HG02588 (cell line): Measurements from ENCODE around the gene SF3B6.
"Not testable (repeated sequence)": the region's sequence is repeated elsewhere in the genome, so short reads cannot be mapped to it uniquely, and the experiment has no call there.

ENCODE experiments used
- ATAC-seq: cut with Tn5 transposase; IDR thresholded peaks from one replicate; pipeline ENCODE4 v1.9.1; 2021; ENCODE audit warnings: mild to moderate bottlenecking, moderate library complexity; ENCODE audit not compliant: unreplicated experiment

The SF3B6 gene, protein sequence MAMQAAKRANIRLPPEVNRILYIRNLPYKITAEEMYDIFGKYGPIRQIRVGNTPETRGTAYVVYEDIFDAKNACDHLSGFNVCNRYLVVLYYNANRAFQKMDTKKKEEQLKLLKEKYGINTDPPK

DNA sequence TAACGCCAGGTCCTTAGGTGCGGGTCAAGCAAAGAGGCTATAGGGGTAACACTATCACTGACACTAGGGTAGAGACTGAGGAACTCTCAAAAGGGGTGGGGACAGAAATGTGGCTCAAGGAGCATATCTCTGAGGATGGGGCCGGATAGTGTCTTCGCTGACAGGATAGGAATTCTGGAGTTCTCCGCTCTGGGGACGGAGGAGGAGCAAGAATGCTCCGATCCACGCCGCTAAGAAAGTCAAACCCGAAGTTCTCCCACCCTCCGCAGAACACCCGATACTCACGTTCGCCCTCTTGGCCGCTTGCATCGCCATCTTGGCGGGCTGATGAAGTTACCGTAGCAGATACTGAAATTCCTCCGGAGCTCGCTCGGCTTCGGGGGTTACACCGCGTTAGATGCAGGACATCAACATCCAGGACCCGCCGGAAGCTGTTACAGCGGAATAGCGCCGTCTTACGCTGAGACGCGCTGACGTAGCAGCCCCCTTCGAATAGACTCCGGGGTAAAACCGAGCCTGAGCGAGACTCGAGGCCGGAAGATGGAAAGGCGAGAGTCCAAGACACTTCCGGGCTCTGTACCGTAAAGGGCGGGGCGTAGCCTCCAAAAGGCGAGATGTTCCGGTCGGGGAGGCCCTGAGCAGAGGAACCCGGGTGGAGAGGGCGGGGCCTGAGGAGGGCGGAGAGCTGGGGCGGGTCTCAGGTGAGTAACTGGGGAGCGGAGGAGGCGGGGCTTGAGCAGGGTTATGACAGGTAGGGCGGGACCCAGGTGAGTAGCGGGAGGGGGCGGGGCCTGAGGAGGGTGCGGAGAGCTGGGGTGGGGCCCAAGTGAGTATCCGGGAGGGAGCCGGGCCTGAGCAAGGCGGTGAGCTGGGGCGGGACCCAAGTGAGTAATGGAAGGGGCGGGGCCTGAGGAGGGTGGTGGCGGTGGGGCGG lies at the start of gene SF3B6:
Gene SF3B6 (minus strand): TSS at position 412 of the 934 bp plus-strand sequence. CDS start 97 bp downstream, at position 315.
- ATAC-seq = peak; percentile 92

DNA sequence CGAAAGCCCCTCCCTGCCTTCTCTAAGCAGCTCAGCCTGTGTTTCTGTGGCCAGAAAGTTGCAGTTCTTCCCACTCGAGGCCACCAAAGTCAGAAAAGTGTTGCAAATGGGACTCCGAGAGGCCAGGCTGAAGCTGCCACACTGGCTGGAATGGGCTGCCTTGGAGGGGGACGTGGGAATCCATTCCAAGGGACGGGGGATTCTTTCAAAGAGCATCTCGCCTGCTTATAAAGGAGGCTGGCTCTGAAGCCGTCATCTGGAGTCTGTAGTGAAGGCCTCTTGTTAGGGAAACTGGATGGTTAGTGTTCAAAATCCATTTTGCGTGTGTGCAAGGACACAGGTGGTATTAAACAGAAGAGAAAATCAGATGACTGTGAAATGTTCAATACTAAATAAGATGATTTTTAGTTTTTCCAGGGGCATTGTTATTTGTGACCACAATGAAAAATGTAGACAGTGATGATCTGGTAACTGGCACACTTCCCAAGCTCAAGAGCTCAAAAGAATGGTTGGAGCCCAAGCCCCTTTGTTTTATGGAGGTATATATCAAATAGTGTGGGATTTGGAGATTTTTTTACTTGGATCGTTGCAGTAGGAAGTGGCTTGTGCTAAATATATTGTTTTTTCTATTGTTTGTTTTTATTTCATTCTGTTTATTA lies 47.9 kb upstream of the SF3B6 start:
- peak; percentile 15 for ATAC-seq

DNA sequence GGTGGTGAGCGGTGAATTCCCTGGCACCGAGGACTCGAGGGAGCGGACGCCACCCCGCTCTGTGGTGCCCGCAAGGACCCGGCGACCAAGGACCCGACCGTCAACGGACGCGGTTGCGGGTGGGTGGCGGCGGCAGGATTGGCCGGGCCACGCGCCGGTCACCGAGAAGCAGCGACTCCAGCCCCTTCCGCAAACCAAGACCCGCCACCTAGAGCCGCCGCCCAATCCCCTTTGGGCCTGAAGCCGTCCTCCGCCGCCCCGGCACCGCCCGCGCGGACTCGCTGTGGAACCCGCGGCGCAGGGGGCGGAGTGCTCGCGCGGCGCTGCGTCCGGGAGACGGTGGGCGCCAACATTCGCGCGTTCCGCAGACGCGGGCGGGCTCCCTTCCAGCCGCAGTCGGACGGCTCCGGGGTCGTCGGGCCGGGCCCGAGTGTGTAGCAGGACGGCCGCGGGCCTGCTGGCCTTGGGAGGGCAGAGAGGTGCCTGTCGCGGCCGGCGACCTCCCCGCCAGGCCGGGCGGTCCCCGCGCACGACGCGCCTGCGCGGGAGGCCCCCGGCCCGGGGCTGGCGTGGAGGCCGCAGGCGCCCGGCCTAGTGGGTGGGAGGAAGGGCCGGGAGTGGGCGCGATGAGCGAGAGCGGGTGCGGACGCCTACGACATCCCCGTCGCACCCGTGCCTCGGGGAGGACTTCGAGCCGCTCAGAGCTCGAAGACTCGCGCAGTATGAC lies 47.2 kb upstream of the SF3B6 start, which contains the start of the genes FAM228B and PFN4:
Gene FAM228B (plus strand): TSS at position 275 of the 727 bp plus-strand sequence. CDS start 893 bp downstream, outside the sequence.
Gene PFN4 (minus strand): TSS at position 140 of the 727 bp plus-strand sequence. CDS start 799 bp downstream, outside the sequence.
- peak; percentile 86 for ATAC-seq

DNA sequence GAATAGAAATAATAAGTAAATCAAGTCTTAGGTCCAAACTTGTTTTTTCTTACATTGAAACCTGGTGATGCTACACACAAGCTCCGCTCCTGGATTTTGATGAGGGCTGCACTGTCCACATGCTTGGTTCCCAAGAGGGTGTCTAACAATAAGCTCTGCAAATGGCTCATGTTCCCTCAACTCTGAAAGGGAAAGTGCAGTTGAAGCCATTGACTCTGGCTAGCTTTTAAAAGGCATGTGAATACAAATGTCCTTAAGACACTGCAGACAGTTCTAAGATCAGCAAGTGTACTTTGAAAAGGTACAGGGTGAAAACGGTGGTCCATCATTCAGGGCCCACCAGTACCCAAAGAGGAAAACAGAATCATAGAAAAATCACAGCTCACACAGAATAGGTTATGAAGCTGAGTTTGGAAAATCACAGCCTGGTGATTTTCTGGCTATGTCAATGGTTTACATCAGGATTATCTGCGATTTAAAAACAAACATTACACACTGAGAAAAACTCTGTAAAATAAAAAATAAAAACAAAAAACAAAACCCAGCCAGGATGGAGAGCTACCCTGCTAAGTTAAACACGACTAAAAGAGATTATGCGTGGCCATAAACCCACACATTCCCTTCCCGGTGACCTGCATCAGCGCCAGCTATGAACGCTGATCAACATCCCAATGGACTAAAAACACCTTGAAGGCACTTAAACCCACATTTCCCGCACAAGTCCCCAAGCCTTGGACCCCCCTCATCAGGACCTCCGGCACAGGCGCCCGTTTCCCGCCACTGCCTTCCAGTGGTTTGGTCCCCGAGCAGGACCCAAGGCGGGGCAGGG lies 46.5 kb upstream of the SF3B6 start:
- ATAC-seq = no peak

DNA sequence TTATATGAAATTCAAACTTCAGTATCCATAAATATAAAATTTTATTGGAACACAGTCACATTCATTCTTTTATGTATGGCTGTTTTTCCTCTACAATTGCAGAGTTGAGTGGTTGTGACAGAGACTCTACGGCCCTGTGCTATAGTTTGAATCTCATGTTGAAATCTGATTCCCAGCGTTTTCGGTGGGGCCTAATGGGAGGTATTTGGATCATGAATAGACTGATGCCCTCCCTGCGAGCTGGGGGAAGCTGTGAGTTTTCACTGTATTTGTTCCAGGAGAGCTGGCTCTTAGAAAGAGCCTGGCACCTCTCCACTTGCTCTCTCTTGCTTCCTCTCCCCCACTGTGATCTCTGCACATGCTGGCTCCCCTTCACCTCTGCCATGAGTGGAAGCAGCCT lies 45.3 kb upstream of the SF3B6 start:
- ATAC-seq = no peak

DNA sequence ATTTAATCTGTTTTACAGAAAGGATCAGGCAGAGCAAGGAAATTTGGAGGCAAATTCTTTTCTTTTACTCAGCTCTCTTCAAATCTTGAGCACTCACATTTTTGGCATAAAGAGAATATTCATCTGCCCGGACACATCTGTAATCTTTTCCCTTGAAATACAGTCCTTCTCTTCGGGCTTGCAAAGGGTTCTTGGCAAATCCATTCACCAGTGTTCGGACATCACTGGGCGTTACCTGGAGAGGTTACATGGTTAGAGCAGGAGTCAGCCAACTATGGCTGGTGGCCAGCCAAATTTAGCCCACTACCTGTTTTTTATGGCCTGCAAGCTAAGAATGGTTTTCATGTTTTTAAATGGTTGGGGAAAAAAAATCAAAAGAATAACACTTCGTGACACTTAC lies 44.9 kb upstream of the SF3B6 start:
- no peak for ATAC-seq

DNA sequence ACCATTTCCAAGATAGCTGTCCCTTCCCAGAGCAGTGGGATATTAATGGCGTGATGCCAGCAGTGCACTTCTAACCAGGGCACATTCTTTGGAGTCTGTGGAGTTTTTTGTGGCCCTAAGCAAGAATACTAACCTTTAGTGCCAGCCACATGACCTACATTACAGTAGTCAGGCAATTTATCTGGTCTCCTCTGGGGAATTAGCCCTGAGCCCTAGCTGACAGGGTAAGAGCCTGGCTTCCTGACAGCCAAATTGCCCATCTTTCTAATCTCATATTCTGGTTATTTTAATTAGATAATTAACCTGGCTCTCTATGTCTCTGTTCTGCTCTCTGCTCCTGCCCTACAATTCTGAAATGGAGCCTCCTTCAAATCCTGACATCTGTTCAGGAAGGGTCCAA lies 41.8 kb upstream of the SF3B6 start:
- no peak for ATAC-seq

DNA sequence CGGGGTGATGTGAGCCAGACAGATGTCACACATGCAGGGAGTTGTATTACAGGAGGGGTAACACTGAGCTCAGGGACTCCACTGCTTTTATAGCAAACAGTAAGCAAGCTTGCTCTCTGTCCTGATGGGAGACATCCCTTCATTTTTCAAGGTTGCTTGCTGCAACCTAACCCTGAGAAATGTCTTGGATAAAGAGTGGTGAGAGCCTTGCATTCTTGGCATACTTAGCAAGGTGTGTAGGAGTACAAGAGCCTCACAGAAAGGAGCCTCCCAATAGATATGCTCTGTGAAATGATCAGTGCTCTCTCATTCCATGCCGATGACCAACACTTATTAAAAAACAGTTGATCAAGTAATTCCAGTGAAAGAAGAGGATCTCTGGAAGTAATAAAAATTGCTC lies 38.9 kb upstream of the SF3B6 start:
- ATAC-seq = no peak

DNA sequence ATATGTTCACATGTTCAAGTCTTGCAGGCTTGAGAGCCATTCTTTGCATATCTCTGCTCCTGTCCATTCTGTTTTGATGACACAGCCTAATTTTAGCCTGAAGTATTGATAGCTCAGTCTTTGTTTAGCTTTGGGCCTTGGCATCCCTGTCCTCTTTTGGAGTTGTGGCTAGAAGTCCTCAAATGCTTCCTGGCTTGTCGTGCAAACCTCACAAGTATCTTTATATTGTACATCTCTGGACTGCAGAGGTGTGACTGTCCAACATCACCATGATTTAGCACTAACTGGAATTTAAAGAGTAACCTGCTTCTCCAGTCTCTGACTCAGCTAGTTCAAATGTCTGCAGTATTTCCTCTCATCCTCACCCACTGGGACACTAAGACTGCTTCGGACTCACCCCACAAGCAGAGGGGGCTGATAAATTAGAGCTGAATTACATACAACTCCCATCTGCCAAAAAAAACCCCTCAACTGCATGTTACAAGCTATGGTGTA lies 35.3 kb upstream of the SF3B6 start:
- ATAC-seq = no peak

DNA sequence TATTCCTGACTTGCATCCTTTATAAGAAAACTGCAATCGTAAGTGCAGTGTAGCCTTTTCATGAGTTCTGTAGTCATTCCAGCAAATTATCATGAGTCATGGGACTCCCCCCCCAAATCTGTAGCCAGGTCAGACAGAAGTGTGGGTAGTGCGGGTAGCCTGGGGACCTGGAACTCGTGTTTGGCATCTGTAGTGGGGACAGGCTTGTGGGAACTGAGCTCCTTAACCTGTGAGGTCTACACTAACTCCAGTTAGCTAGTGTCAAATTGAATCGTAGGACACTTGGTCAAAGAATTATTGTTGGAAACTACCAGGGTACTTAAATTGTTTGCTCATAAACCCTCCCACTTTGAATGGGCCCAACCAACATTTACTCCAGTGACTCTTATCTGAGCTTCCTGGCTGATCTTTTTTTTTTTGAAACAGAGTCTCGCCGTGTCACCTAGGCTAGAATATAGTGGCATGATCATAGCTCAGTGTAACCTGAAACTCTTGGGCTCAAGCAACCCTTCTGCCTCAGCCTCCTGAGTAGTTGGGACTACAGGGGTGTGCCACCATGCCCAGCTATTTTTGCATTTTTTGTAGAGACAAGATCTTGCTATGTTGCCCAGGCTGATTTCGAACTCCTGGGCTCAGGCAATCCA lies 34.7 kb upstream of the SF3B6 start:
- ATAC-seq = no peak

DNA sequence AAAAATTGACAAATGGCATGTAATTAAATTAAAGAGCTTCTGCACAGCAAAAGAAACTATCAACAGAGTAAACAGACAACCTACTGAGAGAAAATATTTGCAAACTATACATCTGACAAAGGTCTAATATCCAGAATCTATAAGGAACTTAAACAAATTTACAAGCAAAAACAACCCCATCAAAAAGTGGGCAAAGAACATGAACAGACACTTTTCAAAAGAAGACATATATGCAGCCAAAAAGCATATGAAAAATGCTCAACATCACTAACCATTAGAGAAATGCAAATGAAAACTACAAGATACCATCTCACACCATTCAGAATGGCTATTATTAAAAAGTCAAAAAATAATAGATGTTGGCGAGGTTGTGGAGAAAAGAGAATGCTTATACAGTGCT lies 33.3 kb upstream of the SF3B6 start:
- ATAC-seq = not testable (repeated sequence)

DNA sequence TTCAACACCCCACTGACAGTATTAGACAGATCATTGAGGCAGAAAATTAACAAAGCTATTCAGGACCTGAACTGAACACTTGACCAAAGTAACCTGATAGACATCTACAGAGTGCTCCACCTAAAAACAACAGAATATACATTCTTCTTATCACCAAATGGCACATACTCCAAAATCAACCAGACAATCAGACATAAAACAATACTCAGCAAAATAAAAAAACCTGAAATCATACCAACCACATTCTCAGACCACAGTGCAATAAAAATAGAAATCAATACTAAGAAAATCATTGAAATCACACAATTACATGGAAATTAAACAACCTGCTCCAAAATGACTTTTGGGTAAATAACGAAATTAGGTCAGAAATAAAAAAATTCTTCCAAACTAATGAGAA lies 31.2 kb upstream of the SF3B6 start:
- no peak for ATAC-seq

DNA sequence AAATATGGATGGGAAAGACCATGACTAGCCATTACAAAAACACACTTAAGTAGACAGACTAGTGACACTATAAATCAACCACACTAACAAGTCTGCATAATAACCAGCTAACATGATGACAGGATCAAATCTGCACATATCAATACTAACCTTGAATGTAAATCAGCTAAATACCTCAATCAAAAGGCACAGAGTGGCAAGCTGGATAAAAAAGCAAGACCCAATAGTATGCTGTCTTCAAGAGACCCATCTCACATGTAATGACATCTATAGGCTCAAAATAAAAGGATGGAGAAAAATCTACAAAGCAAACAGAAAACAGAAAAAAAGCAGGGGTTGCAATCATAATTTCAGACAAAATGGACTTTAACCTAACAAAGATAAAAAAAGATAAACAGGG lies 30.7 kb upstream of the SF3B6 start:
- no peak for ATAC-seq

DNA sequence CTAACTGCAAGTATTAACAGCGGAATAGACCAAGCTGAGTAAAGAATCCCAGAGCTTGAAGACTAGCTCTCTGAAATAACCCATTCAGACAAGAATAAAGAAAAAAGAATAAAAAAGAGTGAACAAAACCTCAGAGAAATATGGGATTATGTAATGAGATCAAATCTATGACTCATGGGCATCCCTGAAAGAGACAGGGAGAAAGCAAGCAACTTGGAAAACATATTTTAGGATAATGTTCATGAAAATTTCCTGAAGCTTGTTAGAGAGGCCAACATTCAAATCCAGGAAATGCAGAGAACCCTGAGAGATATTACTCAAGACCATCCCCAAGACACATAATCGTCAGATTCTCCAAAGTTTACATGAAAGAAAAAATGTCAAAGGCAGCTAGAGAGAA lies 29.7 kb upstream of the SF3B6 start:
- ATAC-seq = no peak

DNA sequence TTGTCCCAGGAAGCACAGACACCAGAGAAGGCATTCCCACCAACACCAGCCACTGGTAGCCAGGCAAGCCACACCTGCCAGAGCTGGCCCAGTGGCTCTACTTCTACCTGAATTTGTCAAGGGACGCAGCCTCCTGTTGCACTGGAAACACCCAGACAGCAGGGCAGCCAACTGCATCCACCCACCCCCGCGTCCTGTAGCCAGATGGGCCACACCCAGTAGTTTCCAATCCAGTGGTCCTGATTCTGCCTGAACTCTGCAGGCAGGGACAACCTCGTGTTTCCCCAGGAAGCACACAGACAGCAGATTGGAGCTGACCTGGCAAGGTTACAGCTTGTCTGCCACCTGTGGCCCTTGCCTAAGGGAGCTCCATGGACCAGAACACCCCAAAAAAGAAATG lies 28.8 kb upstream of the SF3B6 start:
- ATAC-seq = no peak

DNA sequence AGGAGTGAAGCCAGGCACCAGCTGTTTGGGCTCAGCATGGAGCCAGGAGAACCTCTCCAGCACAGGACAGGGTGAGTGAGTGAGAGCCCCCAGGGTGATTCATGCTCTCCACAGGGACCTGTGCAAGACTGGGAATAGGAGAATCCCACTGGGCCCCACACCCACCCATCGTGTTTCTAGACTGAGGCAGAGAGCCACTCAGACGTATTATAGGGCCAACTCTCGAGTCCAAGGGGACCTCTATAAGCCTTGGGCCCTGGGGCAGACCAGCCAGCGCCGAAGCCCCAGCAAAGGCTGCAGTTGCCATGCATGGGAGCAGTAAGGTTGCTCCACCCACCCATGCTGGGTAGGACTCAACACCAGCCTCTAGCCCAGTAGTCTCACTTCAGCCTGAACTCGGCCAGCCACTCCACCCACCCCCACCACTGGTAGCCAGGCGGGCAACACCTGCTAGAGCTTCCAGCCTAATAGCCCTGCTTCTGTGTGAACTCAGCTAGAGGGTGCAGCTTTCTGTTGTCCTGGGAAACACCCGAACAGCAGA lies 28.1 kb upstream of the SF3B6 start:
- no peak for ATAC-seq

DNA sequence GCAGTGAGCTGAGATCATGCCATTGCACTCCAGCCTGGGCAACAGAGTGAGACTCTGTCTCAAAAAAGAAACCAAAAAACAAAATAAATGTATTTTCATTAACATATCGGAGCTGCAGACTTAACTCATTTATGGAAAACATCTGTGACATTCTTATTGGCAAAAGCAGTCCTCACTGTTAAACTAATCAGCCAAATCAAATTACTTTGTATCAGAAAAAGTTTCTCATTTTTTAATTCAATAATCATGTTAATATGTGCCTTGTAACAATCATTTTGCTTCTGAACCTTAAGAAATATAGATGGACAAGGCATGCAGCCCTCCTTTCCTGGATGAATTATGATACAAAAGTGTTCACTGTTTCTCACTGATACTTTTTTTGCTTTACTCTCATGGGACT lies 26.6 kb upstream of the SF3B6 start:
- ATAC-seq = no peak

DNA sequence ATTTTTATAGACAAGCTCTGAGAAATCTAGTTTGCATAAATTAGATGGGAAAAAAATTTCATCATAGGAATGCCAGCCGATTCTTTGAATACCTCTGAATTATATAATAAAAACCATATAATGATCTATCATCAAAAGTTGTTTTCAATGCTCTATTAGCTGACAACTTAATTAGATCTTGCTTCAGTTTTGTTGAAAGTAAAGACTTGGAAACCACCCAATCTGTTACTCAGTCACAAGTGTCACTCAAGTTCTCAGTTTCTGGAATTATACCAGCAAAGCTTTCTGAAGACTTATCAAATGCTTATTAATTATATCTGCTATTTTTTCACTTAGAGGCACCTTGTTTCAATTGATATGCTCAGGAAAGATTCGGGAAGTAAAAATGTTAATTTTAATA lies 25.9 kb upstream of the SF3B6 start:
- no peak for ATAC-seq

DNA sequence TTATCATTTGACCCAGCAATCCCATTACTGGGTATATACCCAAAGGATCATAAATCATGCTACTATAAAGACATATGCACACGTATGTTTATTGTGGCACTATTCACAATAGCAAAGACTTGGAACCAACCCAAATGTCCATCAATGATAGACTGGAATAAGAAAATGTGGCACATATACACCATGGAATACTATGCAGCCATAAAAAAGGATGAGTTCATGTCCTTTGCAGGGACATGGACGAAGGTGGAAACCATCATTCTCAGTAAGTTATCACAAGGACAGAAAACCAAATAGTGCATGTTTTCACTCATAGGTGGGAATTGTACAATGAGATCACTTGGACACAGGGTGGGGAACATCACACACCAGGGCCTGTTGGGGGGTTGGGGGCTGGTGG lies 24.6 kb upstream of the SF3B6 start:
- ATAC-seq = not testable (repeated sequence)
